C4-2B (cell line): Measurements from ENCODE around the gene CLNK.

Source experiments
- CTCF ChIP-seq: fragments of 450-650 bp; conservative IDR thresholded peaks from 2 replicates; pipeline ENCODE4 v1.5.1; 2017; ENCODE audit warnings: mild to moderate bottlenecking
- ZFX ChIP-seq: fragments of 450-650 bp; IDR thresholded peaks from 2 replicates; pipeline ENCODE4 v1.6.1; 2017

DNA sequence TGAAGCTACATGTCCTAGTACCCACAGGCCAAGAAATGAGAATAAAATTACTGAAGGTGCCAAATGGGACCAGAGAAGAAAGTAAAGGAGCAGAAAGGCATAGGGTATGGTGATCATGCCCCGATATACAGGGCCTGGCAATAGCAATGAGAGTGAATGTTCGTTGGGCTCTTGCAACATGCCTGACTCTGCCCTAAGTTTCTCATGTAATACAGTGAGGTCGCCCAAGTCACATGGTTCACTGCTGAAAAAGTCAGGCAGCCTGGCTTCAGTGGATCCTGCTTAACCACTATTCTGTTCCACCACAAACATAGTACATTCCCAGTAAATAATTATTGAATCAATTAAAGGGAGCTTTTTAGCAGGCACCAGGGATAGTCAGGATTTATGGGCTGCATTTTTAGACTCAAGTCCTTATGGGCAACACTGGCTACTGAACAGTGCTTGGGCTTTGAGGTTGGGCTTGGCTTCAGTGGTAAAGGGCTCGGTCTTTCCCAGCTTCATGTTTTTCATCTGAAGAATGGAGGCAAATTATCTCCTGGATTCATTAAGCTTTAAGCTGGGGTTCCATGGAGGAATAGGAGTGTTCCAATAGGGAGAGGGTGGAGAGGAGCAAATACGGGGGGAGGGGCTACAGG, 160.3 kb downstream of the CLNK start:
- no peak for TF ChIP-seq CTCF
- no peak for TF ChIP-seq ZFX
